ENCODE data around the gene PHKA2. TPM values are rescaled to one million over a fixed set of nuclear protein-coding genes. Genes with fewer than 3 reads are reported as not detected.
A peak's percentile ranks its signal among the peaks of the same experiment; 100 is the strongest.

PHKA2 gene
- polyA plus RNA-seq, 6 donors from 2014 or later = 7.7 to 14.5 (median 9.4) TPM

DNA sequence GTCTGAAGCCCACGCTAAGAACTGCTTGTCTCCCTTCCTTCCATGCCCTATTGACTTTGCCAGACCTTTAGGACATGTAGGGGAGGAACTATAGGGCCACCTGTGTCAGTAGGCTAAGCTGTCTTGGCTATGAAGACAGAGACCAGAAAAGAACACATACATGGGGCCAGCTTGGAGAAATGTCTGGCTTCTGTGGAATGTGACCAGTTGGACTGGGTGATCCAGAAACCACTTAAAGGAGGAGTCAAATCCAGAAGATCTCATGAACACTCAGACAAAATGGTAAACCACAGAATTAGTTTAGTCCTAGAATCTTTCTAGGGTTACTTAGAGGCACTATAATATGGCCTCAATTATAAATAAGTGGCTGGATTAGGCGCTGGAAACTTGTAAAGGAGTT, 42.0 kb downstream of the PHKA2 start:
- no peak for DNase-seq
- H3K9me3 Mint-ChIP-seq = peaks cover 0 to 4% (median 0%) of the 10 kb centered on the region in 7 donors
- peaks cover 0 to 5% of the 10 kb centered on the region in 2 donors for H3K36me3 Mint-ChIP-seq
- H3K27ac Mint-ChIP-seq = no peak overlapping the region
- no peaks in the 10 kb centered on the region for H3K27me3 Mint-ChIP-seq
- ATAC-seq (ENCODE audit: low read depth in 2 of 2) = no peak
- H3K4me3 Mint-ChIP-seq = no peak overlapping the region
- no peaks in the 10 kb centered on the region for H3K4me1 Mint-ChIP-seq

DNA sequence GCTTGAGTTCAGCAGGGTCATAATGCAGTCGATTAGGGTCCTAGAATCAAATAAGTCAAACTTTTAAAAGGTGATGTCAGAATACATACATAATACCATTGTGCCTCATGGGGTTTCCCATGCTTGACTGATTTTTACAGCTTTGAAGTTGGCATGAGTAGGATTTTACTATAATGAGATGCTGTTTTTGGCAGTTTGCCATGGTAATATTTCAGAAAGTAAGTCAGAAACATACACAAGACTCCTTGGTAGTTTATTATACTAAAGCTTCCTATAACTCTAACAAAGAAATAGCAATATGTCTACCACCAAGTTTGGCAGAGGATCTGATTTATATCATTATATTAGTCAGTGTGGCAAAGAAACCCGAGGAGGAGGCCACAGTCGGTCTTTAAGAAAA, 45.2 kb downstream of the PHKA2 start:
- DNase-seq = no peak
- ATAC-seq (ENCODE audit: low read depth in 2 of 2) = no peak
- peaks cover 0 to 5% of the 10 kb centered on the region in 2 donors for H3K36me3 Mint-ChIP-seq
- peaks cover 0 to 4% (median 0%) of the 10 kb centered on the region in 7 donors for H3K9me3 Mint-ChIP-seq
- no peak overlapping the region for H3K4me3 Mint-ChIP-seq
- no peak overlapping the region for H3K27ac Mint-ChIP-seq
- no peaks in the 10 kb centered on the region for H3K27me3 Mint-ChIP-seq
- no peaks in the 10 kb centered on the region for H3K4me1 Mint-ChIP-seq

DNA sequence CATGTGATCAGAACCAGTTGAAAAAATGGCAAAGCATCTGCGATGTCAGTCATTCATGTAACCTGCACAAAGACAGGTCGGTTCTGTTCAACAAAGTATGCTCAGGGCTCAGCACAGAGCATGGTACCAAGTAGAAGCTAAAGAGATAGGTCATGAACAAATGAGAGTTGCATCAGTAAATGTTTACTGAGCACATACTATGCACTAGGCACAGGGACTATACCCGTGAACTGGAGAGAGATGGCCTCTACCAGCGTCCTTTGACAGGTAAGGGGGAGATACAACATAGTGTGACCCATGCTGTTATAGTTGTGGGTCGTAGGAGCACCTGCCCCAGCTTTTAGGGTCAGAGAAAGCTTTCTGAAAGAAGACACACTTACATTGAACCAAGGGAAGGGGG, 46.7 kb downstream of the PHKA2 start:
- no peak overlapping the region for H3K4me3 Mint-ChIP-seq
- peak overlapping the region in 1 of 6 donors; percentile 17 for H3K27ac Mint-ChIP-seq
- no peaks in the 10 kb centered on the region for H3K9me3 Mint-ChIP-seq
- H3K4me1 Mint-ChIP-seq = no peaks in the 10 kb centered on the region
- no peaks in the 10 kb centered on the region for H3K27me3 Mint-ChIP-seq
- ATAC-seq (ENCODE audit: low read depth in 2 of 2) = no peak
- DNase-seq = no peak
- peaks cover 0 to 5% of the 10 kb centered on the region in 2 donors for H3K36me3 Mint-ChIP-seq

DNA sequence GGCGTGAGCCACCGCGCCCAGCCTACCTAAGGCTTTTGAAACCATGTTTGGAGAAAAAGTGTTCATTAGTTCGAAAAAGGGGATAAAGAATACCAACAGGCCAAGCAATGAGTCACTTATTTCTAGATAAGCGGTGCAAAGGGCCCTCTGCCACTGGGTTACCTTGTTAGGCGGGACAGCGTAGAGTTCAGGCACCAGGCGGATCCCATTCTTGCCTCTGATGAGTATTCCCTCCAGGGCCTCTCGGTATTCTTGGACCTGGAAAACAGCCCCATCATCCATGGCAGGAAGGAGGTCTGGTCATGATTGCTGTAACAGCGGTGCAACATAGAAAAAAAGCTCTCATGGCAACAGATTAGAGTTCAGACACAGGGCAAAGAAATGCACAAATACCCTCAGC, 48.0 kb downstream of the PHKA2 start:
- H3K36me3 Mint-ChIP-seq = no peaks in the 10 kb centered on the region
- DNase-seq (no peak), ATAC-seq (ENCODE audit: low read depth in 2 of 2) (no peak)
- H3K9me3 Mint-ChIP-seq = no peaks in the 10 kb centered on the region
- H3K27me3 Mint-ChIP-seq = no peaks in the 10 kb centered on the region
- peak overlapping the region in 1 of 8 donors; percentile 56 for H3K4me3 Mint-ChIP-seq
- H3K27ac Mint-ChIP-seq = peak overlapping the region in 1 of 6 donors; percentile 70
- H3K4me1 Mint-ChIP-seq = no peaks in the 10 kb centered on the region

DNA sequence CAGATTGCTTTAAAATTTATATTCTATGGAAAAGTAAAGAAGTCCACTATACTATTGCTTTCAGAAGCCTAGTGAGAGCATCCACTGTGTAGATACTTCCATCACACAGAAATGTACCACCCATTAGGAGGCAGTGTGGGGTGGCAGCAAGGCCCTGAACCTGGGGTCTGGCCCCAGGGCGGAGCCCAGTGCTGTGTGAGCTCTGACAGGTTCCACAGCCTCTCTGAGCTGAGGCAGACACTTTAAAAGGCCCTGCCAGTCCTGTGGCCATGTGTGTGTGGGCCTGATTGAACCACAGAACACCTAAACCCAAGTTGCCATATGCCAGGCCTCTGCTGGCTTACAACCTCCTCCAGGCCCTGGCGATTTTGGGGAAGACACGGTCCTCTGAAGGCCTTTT, 49.2 kb downstream of the PHKA2 start:
- no peaks in the 10 kb centered on the region for H3K27me3 Mint-ChIP-seq
- no peak for DNase-seq
- no peaks in the 10 kb centered on the region for H3K4me1 Mint-ChIP-seq
- no peaks in the 10 kb centered on the region for H3K36me3 Mint-ChIP-seq
- H3K9me3 Mint-ChIP-seq = no peaks in the 10 kb centered on the region
- no peak overlapping the region for H3K4me3 Mint-ChIP-seq
- no peak for ATAC-seq (ENCODE audit: low read depth in 2 of 2)
- H3K27ac Mint-ChIP-seq = peak overlapping the region in 1 of 6 donors; percentile 61

DNA sequence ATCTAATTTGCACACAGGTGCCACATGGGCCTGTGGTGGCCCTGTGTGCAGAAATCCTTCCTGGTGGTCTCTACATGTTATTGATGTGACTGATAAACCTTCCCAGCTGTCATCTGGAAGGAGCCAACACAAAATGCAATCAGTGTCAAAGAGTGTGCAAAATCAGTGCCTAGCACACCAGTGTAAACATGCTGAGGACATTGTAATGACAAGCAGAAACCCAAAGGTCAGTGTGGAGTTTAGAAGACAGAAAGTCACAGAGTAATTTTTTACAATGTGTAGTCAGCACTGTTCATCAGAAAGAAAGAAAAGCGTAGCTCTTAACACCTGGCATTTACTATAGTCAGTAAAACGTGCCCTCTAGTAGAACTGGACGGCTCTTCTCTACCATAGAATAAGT, 50.3 kb downstream of the PHKA2 start:
- no peaks in the 10 kb centered on the region for H3K9me3 Mint-ChIP-seq
- H3K27ac Mint-ChIP-seq = no peak overlapping the region
- DNase-seq (no peak), ATAC-seq (ENCODE audit: low read depth in 2 of 2) (no peak)
- H3K27me3 Mint-ChIP-seq = no peaks in the 10 kb centered on the region
- H3K36me3 Mint-ChIP-seq = no peaks in the 10 kb centered on the region
- H3K4me3 Mint-ChIP-seq = no peak overlapping the region
- H3K4me1 Mint-ChIP-seq = no peaks in the 10 kb centered on the region

DNA sequence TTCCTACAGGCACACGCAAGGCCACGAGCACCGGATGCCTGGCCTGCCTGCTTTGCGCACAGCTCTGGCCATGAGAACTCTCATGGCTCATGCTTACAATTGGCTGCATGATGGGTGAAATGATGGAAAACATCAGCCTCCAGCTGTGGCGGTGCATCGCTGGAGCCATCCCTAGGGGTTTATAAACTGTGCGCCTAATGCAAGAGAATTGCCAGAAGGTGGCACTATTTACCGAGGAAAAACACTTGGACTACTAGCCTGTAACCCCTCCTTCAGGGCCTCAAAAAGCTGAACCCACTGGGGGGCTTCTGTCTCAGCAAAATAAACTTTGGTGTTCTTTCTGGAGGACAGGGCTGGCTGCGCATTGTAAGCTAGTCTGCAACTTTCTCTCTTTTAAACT, 51.9 kb downstream of the PHKA2 start:
- DNase-seq (no peak), ATAC-seq (ENCODE audit: low read depth in 2 of 2) (no peak)
- Mint-ChIP-seq H3K27me3 (no peaks in the 10 kb centered on the region), H3K36me3 (no peaks in the 10 kb centered on the region), H3K4me1 (no peaks in the 10 kb centered on the region), H3K27ac (no peak overlapping the region), H3K4me3 (no peak overlapping the region), H3K9me3 (no peaks in the 10 kb centered on the region)

DNA sequence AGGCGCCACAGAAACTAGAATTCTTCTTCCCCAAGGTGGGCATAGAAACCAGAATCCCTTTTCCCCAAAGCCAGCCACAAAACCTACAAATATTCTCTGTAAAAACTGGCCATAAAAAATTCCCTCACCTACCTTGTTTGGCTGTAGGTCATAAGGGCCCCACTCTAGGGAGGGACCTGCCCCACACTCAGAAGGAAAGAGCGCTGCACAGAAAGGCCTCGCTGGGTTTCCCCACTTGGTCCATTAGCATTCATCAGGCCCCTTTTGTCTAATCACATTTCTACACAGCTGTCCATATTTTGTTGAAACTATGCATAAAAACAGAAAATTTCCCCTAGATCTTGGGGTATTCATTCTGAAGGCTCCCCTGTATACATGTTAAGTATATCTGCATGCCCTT, 54.1 kb downstream of the PHKA2 start:
- no peaks in the 10 kb centered on the region for H3K36me3 Mint-ChIP-seq
- no peak for ATAC-seq (ENCODE audit: low read depth in 2 of 2)
- no peaks in the 10 kb centered on the region for H3K9me3 Mint-ChIP-seq
- no peaks in the 10 kb centered on the region for H3K4me1 Mint-ChIP-seq
- H3K27me3 Mint-ChIP-seq = no peaks in the 10 kb centered on the region
- no peak for DNase-seq
- H3K4me3 Mint-ChIP-seq = no peak overlapping the region
- no peak overlapping the region for H3K27ac Mint-ChIP-seq

DNA sequence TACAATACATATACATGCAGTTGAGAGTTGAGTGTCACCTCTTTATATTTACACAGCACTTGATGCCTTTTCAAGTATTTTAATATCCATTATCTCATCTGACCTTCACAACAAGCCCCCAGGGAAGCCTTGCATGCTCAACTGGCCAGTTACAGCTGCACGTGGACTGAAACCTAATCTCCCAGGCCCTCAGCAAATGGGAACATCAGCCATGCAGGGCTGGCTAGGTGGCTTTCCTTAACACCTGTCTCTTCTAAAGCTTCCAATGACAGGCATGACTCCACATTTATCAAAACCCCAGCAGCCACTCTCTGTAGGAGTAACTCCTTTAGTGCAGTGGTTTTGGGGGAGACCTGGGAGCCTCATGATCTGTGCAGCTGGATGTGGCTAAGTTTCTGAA, 56.4 kb downstream of the PHKA2 start:
- Mint-ChIP-seq H3K4me1 (no peaks in the 10 kb centered on the region), H3K27me3 (no peaks in the 10 kb centered on the region), H3K9me3 (no peaks in the 10 kb centered on the region), H3K36me3 (no peaks in the 10 kb centered on the region), H3K27ac (no peak overlapping the region), H3K4me3 (no peak overlapping the region)
- DNase-seq (no peak), ATAC-seq (ENCODE audit: low read depth in 2 of 2) (no peak)

DNA sequence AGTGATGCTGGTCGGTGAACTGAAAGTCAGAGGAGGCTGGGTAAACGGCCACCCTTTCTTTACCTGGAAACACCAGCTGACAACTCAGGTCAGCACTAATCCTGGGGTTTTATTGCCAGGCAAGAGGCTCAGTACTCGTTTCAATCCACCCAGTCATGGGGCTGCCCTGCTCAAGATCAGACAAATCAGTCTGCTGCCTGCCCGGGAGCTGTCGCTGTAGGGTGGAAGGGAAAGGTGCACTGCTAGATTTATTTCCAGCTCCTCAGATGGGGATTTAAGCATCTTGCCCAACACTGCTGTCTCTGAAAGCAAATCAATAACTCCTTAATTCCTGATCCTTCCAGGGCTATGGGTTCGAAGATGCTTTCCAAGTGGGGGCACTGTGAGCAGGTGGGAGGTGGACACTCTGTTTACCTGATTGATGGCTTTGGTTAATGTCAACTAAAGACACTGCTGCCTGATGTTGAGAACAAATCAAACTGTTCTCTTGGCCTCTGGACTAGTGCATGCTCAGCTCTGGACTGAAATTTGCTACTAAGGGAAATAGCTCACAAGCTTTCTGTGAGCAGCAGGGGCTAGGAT, 59.3 kb downstream of the PHKA2 start:
- ATAC-seq (ENCODE audit: low read depth in 2 of 2) = no peak
- Mint-ChIP-seq H3K4me1 (no peaks in the 10 kb centered on the region), H3K36me3 (no peaks in the 10 kb centered on the region), H3K9me3 (no peaks in the 10 kb centered on the region), H3K27ac (no peak overlapping the region), H3K27me3 (no peaks in the 10 kb centered on the region), H3K4me3 (no peak overlapping the region)
- DNase-seq = no peak

DNA sequence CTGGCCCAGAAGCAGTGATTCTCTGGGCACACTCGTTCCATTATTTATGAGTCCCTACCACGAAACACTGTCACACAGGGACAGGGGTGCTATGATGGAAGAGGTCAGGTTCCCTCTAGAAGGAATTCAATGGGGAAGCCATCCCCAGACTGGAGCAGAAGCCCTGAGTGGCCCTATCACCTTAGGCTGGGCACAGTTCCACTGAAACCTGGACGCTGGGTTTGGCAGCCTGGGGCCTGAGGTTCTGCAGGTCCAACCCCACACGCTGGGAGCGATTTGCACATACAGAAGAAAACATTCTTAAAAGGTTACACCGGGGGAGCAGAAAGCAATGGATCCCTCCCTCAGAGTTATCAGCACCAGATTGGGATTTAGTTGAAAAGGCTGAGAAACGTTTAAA, 63.3 kb downstream of the PHKA2 start:
- H3K27me3 Mint-ChIP-seq = no peaks in the 10 kb centered on the region
- H3K36me3 Mint-ChIP-seq = peaks cover 17% of the 10 kb centered on the region in 2 donors
- no peaks in the 10 kb centered on the region for H3K4me1 Mint-ChIP-seq
- H3K9me3 Mint-ChIP-seq = peaks cover 0 to 9% (median 4%) of the 10 kb centered on the region in 7 donors
- no peak for DNase-seq
- no peak for ATAC-seq (ENCODE audit: low read depth in 2 of 2)
- no peak overlapping the region for H3K4me3 Mint-ChIP-seq
- no peak overlapping the region for H3K27ac Mint-ChIP-seq

DNA sequence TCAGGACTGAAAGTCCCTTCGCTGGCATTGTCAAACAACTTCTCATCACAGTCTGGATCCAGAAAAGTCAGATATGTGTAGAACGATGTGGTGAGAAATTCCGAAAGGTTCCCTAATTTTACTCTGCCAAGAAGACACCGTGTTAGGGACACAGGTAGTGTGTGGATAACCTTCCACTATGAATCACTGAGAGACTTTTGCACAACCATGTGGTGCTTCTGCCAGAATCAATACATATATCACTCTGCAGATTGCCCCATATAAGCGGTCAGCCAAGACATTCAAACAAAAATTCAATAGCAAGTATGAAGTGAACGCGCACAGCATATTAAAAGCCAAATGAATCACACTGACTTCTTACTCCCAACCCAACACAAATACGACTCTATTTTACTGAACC, 63.8 kb downstream of the PHKA2 start:
- no peak overlapping the region for H3K4me3 Mint-ChIP-seq
- H3K36me3 Mint-ChIP-seq = peaks cover 17 to 18% of the 10 kb centered on the region in 2 donors
- no peaks in the 10 kb centered on the region for H3K27me3 Mint-ChIP-seq
- H3K4me1 Mint-ChIP-seq = no peaks in the 10 kb centered on the region
- DNase-seq (no peak), ATAC-seq (ENCODE audit: low read depth in 2 of 2) (no peak)
- peaks cover 0 to 11% (median 4%) of the 10 kb centered on the region in 7 donors for H3K9me3 Mint-ChIP-seq
- H3K27ac Mint-ChIP-seq = no peak overlapping the region

DNA sequence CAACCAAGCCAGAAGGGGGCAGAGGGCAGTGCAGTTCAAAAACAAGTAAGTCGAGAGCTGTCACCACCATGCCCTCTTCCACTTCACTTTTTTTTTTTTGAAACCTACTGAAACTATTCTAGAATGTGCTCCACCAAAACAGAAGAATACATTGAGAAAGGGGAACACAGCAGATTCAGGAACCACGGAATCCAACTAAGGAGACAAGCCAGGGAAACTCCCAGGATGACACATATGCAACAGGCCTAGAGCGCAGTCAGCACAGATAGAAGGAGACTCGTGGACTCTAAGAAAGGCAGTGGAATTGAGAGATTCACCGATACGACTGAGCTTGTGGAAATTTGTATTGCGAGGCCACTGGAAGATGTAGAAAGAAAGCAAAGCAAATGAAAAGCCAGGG, 66.1 kb downstream of the PHKA2 start:
- peaks cover 17 to 18% of the 10 kb centered on the region in 2 donors for H3K36me3 Mint-ChIP-seq
- H3K4me3 Mint-ChIP-seq = no peak overlapping the region
- peaks cover 0 to 11% (median 4%) of the 10 kb centered on the region in 7 donors for H3K9me3 Mint-ChIP-seq
- DNase-seq = no peak
- ATAC-seq (ENCODE audit: low read depth in 2 of 2) = no peak
- no peak overlapping the region for H3K27ac Mint-ChIP-seq
- H3K27me3 Mint-ChIP-seq = no peaks in the 10 kb centered on the region
- no peaks in the 10 kb centered on the region for H3K4me1 Mint-ChIP-seq

DNA sequence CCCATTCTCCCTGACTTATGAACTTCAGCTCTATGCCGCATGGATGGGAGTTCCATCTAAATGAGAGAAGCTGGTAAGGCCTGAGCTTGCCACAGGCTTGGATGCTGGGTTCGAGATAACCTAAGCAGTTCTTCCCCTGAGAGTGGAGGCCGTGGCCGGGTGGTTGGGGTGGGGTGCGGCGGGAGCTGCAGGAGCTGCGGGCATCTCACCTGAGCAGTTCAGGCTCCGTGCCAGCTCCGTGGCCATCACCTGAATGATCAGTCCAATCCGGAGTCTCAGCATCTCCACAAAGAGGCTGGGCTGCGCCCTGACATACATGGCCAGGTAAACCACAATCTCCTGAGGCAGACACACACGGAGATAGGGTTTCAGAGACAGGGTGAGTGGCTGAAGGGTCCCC, 77.6 kb downstream of the PHKA2 start:
- H3K27ac Mint-ChIP-seq = no peak overlapping the region
- ATAC-seq (ENCODE audit: low read depth in 2 of 2) (no peak), DNase-seq (no peak)
- H3K36me3 Mint-ChIP-seq = no peaks in the 10 kb centered on the region
- H3K4me1 Mint-ChIP-seq = no peaks in the 10 kb centered on the region
- H3K27me3 Mint-ChIP-seq = no peaks in the 10 kb centered on the region
- peaks cover 0 to 2% (median 0%) of the 10 kb centered on the region in 7 donors for H3K9me3 Mint-ChIP-seq
- H3K4me3 Mint-ChIP-seq = no peak overlapping the region

DNA sequence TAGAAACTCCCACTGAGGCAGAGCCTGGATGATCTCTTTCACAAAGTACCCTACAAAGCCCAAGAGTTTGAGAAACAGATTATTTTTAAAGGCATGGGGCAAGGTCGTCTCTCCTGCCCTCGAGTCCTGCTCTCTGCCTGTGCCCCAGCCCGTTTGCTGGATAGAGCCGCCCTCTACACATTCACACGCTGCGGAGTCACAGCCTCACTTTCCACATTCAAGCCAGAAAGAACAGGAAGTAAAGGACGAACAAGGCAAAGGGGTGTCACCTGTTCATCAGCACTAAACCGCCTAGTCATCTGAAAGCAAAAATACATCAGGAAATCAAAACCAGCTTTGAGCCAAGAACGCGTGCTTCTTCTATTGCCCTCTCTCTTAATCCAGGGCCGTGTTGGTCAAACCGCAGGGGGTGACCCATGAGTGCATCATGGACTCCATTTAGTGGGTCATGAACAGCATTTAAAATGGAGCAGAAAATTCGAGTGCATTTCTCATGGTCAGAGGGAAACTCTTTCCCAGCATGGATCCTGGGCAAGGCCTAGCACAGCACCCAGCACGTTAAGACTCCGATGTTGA, 83.4 kb downstream of the PHKA2 start:
- no peak for ATAC-seq (ENCODE audit: low read depth in 2 of 2)
- no peak for DNase-seq
- H3K27me3 Mint-ChIP-seq = no peaks in the 10 kb centered on the region
- H3K4me3 Mint-ChIP-seq = no peak overlapping the region
- H3K9me3 Mint-ChIP-seq = peaks cover 0 to 2% (median 0%) of the 10 kb centered on the region in 7 donors
- no peaks in the 10 kb centered on the region for H3K4me1 Mint-ChIP-seq
- no peaks in the 10 kb centered on the region for H3K36me3 Mint-ChIP-seq
- peak overlapping the region in 1 of 6 donors; percentile 86 for H3K27ac Mint-ChIP-seq
